ENCODE data around the gene IRX2.
A peak's percentile ranks its signal among the peaks of the same experiment; 100 is the strongest.

The IRX2 gene

DNA sequence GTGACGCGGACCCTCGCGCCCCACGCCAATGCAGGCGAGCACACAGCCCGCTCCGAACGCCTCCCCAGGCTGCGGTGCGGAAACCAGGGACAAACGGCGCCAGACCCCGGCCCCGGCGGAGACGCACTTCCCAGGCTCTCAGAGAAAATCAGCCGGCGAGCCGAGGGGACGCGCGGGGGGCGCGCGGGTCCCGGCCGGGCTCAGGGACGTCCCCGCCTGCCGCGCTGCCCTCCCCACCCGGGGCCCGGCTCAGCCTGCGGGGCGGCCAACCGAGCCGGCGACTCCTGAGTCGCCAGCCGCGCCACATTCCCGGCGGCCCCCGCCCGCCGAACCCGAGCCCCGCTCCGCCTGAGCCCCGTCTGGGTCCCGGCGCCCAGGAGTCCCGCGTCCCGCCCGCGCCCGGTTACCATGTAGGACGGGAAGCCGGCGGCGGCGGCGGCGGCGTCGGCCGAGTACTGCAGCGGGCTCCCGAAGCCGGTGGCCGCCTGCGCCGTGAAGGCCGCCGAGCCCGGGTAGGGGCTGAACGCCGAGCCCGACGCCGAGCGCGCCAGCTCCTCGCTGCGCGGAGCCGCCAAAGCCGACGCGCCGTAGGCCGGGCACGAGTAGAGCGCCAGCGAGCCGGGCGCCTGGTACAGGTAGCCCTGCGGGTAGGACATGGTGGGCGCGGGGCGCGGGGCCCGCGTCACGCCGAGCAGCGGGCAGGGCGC is 566 bp downstream of the IRX2 start:
- Mint-ChIP-seq H3K9me3 (peaks cover 3% of the 10 kb centered on the region), H3K4me3 (no peak overlapping the region), H3K36me3 (ENCODE audit: low read depth) (no peaks in the 10 kb centered on the region), H3K27me3 (peaks cover 67% of the 10 kb centered on the region), H3K4me1 (ENCODE audit: low read depth) (peaks cover 16% of the 10 kb centered on the region), H3K27ac (no peak overlapping the region)
- no peak for DNase-seq

DNA sequence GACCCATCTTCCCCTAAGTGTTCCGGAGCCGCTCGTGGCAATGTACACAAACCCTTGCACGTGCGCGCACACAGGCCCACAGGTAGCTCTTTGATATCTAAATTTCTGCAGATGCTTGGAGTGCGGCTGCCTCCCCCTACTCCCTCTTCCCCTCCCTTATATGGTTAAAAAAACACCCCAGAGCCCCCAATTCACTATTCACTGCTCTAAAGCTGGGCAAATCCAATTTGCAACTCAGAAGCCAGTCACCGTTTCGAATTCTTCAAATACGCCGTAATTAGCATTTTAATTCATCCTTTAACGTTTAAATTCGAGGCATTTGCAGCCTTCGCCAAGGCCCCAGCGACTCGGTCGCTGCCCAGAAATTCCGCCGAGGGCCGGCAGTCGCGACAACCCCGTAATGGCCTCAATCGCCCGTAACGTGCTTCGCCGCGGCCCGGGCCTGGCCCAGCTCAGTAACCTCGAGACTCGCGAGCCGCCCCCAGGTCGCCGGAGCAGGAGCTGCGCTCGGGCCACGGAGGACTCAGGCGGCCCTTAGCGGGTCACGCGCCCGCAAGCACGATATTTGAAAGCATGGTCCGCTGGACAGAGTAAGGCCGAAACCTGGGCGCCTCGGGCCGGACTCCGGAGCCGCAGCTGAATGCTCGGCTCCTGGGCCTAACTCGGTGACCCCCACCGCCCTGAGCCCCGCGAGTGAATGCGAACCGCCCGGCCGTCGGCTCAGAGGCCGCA is 1.3 kb downstream of the IRX2 start:
- Mint-ChIP-seq H3K27ac (peak overlapping the region; percentile 78), H3K4me1 (ENCODE audit: low read depth) (peaks cover 13% of the 10 kb centered on the region), H3K4me3 (no peak overlapping the region), H3K9me3 (peaks cover 3% of the 10 kb centered on the region), H3K36me3 (ENCODE audit: low read depth) (no peaks in the 10 kb centered on the region), H3K27me3 (peaks cover 68% of the 10 kb centered on the region)
- DNase-seq, result no peak

DNA sequence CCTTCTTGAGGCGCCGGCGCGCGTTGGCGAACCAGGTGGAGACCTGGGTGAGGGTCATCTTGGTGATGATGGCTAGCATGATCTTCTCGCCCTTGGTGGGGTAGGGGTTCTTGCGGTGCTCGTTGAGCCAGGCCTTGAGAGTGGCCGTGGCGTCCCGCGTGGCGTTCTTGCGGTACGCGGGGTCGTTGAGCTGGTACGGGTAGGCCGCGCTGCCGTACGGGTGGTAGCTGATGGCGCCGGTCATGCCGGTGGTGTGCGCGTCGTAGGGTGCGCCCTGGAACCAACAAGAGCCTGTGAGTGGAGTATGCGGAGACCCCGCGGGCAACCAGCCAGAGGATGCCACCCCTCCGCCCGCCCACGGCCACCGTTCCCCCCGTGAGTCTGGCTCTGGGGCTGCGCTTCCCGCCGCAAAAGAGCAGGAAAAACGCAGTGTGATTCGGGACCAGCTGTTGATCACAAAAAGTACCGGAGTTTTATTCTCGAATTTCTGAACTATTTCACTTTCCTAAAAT is 1.9 kb downstream of the IRX2 start:
- Mint-ChIP-seq H3K27me3 (peaks cover 70% of the 10 kb centered on the region), H3K4me1 (ENCODE audit: low read depth) (peaks cover 13% of the 10 kb centered on the region), H3K4me3 (no peak overlapping the region), H3K9me3 (peaks cover 3% of the 10 kb centered on the region), H3K27ac (peak overlapping the region; percentile 78), H3K36me3 (ENCODE audit: low read depth) (no peaks in the 10 kb centered on the region)
- DNase-seq, result no peak

DNA sequence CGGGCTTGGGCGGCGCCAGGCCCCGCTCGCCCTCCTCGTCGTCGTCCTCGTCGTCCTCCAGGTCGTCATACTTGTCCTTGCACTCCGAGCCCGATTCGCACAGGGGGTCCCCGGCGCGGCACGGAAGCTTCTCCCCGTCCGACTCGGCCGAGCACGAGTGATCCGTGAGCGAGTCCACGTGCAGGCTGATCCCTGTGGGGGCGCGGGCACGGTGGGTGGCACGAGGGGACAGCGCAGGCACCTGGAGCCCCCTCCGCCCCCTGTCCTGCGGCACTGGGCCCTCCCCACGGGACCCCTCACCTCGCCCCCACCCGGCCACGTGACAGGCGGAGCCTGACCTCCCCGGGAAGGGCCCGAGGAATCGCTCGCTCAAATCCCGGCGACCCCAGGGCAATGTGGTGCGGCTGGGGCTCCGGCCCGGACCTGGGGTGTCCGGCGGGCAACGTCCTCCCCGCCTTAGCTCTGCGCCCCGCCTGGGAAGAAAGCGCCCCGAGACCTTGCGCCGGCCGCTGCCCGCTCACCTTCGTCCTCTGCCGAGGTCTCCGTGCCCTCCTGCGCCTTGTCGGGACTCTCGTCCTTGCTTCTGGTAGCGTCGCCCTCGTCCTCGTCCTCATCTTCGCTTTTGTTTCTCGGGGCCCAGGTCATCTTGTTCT is 2.5 kb downstream of the IRX2 start:
- no peak for DNase-seq
- H3K27ac Mint-ChIP-seq, result peak overlapping the region; percentile 78
- H3K4me1 Mint-ChIP-seq (ENCODE audit: low read depth), result peaks cover 11% of the 10 kb centered on the region
- no peaks in the 10 kb centered on the region for H3K36me3 Mint-ChIP-seq (ENCODE audit: low read depth)
- peaks cover 3% of the 10 kb centered on the region for H3K9me3 Mint-ChIP-seq
- H3K4me3 Mint-ChIP-seq, result no peak overlapping the region
- peaks cover 70% of the 10 kb centered on the region for H3K27me3 Mint-ChIP-seq

DNA sequence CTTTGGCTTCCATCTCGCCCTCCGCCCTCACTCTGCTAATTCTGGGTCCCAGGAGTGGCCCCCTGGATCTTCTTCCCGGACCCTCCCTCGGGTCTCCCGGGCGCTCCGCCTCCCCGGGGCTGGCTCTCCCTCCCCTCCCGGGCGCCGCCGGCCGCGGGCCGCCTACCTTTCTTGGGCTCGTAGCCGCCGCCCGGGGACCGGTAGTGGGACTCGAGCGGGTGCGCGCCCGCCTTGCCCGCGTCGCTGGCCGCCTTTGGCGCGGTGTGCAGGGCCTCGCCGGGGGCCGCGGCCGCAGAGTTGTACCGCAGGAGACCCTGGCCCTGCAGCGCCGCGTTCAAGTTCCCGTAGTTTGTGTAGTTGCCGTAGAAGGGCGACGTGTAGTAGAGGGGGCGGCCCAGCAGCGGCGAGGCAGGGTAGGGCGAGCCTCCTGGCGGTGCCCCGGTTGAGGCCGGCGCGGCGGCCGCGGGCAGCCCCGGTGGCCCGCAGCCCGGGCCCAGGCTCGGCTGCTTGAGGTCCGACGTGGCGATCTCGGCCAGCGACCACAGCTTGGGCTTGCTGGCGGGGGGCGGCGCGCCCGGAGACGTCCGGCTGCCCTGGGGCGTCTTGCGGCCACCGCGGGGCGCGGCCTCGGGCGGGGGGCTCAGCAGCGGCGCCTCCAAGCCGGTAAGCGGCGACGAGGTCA is 3.2 kb downstream of the IRX2 start:
- no peak for DNase-seq
- no peak overlapping the region for H3K27ac Mint-ChIP-seq
- H3K27me3 Mint-ChIP-seq, result peaks cover 71% of the 10 kb centered on the region
- no peak overlapping the region for H3K4me3 Mint-ChIP-seq
- H3K36me3 Mint-ChIP-seq (ENCODE audit: low read depth), result no peaks in the 10 kb centered on the region
- H3K4me1 Mint-ChIP-seq (ENCODE audit: low read depth), result peaks cover 11% of the 10 kb centered on the region
- peaks cover 3% of the 10 kb centered on the region for H3K9me3 Mint-ChIP-seq

DNA sequence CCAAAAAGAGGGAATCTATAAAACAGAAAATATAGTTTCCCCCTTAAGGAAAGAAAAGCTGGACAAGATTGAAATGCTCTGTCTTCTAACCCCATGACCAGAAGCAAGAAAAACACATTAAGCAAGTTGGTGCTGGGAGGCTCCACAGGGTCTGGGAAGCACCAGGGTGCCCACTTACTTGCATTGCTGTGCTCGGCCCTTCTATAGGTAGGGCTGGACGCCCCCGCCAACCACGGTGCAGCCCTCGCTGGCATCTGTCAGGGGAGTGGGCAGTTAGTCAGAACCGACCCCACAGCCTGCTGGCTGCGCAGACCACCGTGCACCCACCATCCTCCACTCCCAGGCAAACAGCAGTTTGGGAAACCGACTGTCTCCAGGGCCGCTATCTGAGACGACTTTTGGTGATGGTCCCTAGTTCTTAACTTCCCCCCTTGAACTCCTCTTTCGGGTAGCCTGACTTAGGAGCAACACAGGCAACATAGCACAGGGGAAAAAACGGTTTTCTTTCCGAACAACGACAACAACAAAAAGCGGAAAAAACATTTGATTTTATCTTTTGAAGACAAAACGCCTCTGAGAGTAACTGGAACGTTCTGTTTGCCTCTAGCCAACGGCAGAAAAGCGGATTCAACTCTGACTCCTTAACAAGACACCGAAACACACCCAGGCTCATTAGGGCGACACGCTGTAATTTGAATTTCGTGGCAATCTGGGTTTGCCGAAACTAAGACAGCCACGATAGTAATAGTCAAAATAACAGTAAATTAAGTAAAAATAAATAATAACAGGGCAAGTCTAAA is 3.9 kb downstream of the IRX2 start:
- no peak for DNase-seq
- H3K9me3 Mint-ChIP-seq, result peaks cover 3% of the 10 kb centered on the region
- peaks cover 11% of the 10 kb centered on the region for H3K4me1 Mint-ChIP-seq (ENCODE audit: low read depth)
- H3K27ac Mint-ChIP-seq, result no peak overlapping the region
- peaks cover 69% of the 10 kb centered on the region for H3K27me3 Mint-ChIP-seq
- no peaks in the 10 kb centered on the region for H3K36me3 Mint-ChIP-seq (ENCODE audit: low read depth)
- no peak overlapping the region for H3K4me3 Mint-ChIP-seq

DNA sequence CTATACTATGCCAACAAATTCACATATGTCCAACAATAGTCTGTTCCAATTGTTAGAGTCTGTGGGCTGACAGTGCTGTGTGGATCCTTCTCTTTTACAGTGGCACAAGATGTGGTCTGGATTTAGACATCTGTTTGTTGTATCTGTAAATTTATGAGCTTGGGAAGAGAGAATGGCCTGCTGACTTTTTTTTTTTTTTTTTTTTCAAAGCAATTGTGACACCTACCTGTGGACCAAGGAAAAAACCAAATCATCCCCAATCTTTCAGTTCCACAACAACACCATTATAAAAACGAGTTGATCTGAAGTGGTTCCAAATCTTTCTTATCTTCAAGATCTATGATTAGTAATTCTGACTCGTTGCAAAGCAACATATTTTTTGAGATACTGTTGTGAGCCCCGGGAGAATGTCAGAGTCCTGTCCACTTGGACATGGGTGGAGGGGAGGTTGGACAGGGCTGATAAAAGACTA is 4.9 kb downstream of the IRX2 start:
- peaks cover 72% of the 10 kb centered on the region for H3K27me3 Mint-ChIP-seq
- H3K4me3 Mint-ChIP-seq, result no peak overlapping the region
- H3K27ac Mint-ChIP-seq, result no peak overlapping the region
- no peaks in the 10 kb centered on the region for H3K36me3 Mint-ChIP-seq (ENCODE audit: low read depth)
- no peak for DNase-seq
- H3K4me1 Mint-ChIP-seq (ENCODE audit: low read depth), result peaks cover 8% of the 10 kb centered on the region
- peaks cover 3% of the 10 kb centered on the region for H3K9me3 Mint-ChIP-seq

DNA sequence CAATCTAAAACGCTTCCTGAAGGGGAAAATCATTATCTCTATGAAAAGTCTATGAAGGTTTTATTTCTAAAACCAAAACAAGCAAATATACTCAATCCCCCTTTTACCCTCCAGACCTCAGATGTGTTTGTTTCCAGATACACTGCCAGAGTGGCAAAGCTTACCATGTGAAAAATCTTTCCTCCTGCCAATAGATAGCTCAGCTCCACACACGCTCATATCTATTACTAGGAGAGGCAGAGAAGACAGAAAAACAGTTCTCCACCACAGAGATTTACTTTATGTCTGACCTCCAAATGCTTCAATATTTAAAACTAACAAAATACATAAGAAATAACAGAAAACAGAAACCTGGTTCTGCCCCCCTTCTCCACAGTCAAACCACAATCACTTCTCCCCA is 7.0 kb downstream of the IRX2 start:
- H3K27ac Mint-ChIP-seq, result no peak overlapping the region
- peaks cover 74% of the 10 kb centered on the region for H3K27me3 Mint-ChIP-seq
- H3K4me3 Mint-ChIP-seq, result no peak overlapping the region
- H3K9me3 Mint-ChIP-seq, result peaks cover 3% of the 10 kb centered on the region
- H3K4me1 Mint-ChIP-seq (ENCODE audit: low read depth), result peaks cover 3% of the 10 kb centered on the region
- no peaks in the 10 kb centered on the region for H3K36me3 Mint-ChIP-seq (ENCODE audit: low read depth)
- no peak for DNase-seq

DNA sequence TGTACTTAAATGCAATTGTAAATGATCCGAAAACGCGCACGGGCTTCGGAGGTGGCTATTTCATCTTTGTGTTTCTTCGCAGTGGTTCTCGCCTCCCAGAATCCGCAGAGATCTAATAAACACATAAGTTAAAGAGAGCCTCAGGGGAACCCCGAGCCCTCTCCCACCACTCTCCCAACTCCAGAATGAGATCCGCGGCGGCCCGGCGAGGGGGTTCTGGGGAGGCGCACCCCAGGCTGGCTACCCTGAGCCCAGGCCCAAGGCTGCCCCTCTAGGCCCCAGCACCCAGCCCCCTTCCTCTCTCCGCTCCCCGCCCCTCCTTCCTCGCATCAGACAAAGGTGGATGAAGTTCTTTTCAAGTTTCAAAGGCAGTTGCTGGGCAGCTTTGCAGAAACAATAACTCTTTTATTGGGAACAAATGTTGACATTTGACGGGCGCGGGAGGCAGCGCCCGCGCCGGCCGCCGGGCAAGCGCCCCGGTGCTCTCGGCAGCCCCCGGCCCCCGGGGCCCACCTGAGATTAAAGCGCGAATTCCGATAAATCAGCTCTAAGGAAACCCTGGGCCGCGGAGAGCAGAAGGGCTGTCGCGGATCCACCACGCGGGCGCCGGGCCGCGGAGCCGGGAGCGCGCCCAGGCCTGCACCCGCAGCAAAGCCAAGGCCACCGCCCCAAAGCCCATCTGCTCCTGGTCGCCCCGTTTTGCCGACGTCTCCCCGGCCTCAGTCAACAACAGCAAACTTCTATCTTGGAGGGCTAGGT is 8.4 kb downstream of the IRX2 start:
- Mint-ChIP-seq H3K9me3 (no peaks in the 10 kb centered on the region), H3K36me3 (ENCODE audit: low read depth) (no peaks in the 10 kb centered on the region), H3K4me1 (ENCODE audit: low read depth) (no peaks in the 10 kb centered on the region), H3K4me3 (no peak overlapping the region), H3K27ac (no peak overlapping the region), H3K27me3 (peaks cover 77% of the 10 kb centered on the region)
- DNase-seq, result no peak

DNA sequence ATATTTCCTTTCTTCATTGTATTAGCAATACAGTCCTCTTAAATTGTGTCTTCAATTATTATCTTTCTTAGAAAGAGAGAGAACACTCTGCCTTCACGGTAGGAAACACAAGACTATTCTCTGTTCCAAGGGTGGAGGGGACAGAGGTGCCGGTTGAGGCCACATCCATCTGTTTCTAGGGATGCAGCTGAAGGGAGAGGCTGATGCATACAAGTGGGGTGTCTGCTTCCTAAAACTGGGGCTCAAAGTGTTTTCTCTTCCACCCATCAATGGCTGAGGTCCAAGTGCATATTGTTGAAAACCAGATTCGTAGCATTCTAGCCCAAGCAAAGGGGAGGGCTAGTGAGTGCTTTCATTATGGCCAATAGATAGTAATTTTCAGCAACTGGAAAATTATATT is 9.5 kb downstream of the IRX2 start:
- Mint-ChIP-seq H3K4me3 (no peak overlapping the region), H3K4me1 (ENCODE audit: low read depth) (no peaks in the 10 kb centered on the region), H3K27me3 (peaks cover 80% of the 10 kb centered on the region), H3K9me3 (no peaks in the 10 kb centered on the region), H3K27ac (no peak overlapping the region), H3K36me3 (ENCODE audit: low read depth) (no peaks in the 10 kb centered on the region)
- DNase-seq, result no peak

DNA sequence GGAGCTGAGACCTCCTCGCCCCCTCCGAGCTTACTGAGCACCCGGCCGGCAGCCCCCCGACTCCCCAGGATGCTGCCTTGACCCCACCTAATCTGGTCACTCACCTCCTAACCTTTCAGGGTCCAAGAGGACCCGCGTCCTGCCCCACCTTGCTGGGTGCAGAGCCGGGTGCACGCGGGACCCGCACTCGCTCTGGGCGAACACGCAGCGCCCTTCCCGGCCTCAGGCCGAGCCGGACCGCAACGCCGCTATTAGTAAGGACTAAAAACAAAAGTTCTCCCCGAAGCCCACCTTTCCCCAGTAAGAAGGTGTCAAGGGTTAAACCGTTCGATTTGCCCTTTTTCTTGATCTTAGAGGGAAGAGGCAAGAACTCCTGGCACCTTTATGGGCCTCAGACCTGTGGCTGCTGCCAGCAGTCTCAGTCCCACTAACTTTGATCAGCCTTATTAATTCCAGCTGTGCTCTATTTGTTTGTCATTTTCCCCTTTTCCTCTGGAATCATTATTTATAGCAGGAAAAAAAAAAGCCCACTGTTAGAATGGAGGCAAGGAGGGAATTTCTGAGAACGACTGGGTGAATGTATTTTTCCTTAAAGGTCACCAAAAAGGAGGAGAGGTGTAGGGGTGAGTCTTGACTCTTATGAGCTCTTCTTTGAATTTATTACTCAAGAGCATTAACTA is 10.5 kb downstream of the IRX2 start:
- DNase-seq, result no peak
- Mint-ChIP-seq H3K4me3 (no peak overlapping the region), H3K9me3 (no peaks in the 10 kb centered on the region), H3K27me3 (peaks cover 79% of the 10 kb centered on the region), H3K36me3 (ENCODE audit: low read depth) (no peaks in the 10 kb centered on the region), H3K27ac (no peak overlapping the region), H3K4me1 (ENCODE audit: low read depth) (no peaks in the 10 kb centered on the region)

DNA sequence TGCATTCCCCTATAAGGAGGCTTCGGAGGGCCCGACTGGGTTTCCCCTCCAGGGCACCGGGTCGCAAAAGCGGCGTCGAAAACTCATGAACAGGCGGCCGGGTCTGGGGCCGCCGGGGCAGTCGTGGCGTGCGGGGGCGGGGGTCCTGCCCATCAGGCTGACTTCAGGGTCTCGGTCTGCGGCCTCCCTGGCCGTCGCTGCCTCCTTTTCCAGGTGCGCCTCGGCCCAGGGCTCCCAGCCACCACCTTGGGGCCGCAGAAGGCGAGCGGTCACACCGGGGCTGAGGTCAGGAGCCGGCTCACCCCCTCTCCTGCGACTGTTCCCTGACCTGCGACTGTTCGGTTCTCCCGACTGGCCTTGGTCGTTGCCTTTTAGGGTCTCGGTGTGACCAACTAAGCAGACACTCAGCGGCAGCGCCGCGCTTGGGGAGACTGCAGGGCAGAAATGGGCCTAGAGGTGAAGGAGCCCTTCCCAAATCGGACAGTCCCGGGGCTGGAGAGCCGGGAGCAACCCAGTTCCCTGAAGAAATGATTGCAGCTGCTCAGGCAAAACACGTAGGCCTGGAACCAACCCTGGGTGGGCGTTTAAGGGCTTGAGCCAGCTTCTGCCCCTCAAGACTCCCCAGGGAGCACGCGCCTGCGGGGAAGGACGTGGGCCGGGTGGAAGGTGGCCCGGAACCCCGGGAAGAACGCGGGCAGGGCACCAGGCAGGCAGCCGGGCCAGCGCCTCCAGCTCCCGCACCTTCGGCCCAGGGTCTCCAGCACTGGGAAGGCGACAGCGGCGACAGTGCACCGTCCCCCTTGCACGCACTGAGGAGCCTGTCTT is 11.2 kb downstream of the IRX2 start:
- DNase-seq, result no peak
- Mint-ChIP-seq H3K36me3 (ENCODE audit: low read depth) (no peaks in the 10 kb centered on the region), H3K27ac (no peak overlapping the region), H3K9me3 (no peaks in the 10 kb centered on the region), H3K27me3 (peaks cover 74% of the 10 kb centered on the region), H3K4me1 (ENCODE audit: low read depth) (no peaks in the 10 kb centered on the region), H3K4me3 (no peak overlapping the region)

Measured in activated T-cell treated with anti-CD3 and anti-CD28 coated beads, Interleukin-2, amount 50 U/mL, for 24 hours (primary cell).